HG03439 (cell line): Measurements from ENCODE around the gene MYH16.
"Not testable (repeated sequence)": the region's sequence is repeated elsewhere in the genome, so short reads cannot be mapped to it uniquely, and the experiment has no call there.

Source experiments
- ATAC-seq: cut with Tn5 transposase; IDR thresholded peaks from one replicate; pipeline ENCODE4 v1.9.1; 2021; ENCODE audit warnings: mild to moderate bottlenecking, moderate library complexity; ENCODE audit not compliant: unreplicated experiment

MYH16 gene

GRCh38 chr7:99272476-99273045 lies at the start of gene MYH16:
MYH16 (plus strand) TSS chr7:99272839.
- no peak for ATAC-seq

- not testable (repeated sequence) for ATAC-seq
Measured at GRCh38 chr7:99224263-99224898, 48.3 kb upstream of the MYH16 start.

GRCh38 chr7:99224899-99225265 lies 47.8 kb upstream of the MYH16 start:
- no peak for ATAC-seq

GRCh38 chr7:99229234-99229633 lies 43.4 kb upstream of the MYH16 start:
- ATAC-seq: no peak

- ATAC-seq: no peak
Measured at GRCh38 chr7:99232082-99232770, 40.4 kb upstream of the MYH16 start.

- ATAC-seq: not testable (repeated sequence)
Measured at GRCh38 chr7:99232955-99233354, 39.7 kb upstream of the MYH16 start.

- no peak for ATAC-seq
Measured at GRCh38 chr7:99234185-99234584, 38.5 kb upstream of the MYH16 start.

- no peak for ATAC-seq
Measured at GRCh38 chr7:99235925-99236324, 36.7 kb upstream of the MYH16 start.

- ATAC-seq: not testable (repeated sequence)
Measured at GRCh38 chr7:99237876-99238275, 34.8 kb upstream of the MYH16 start.

- ATAC-seq: no peak
Measured at GRCh38 chr7:99238558-99239341, 33.9 kb upstream of the MYH16 start.

GRCh38 chr7:99242682-99243081 lies 30.0 kb upstream of the MYH16 start:
- ATAC-seq: no peak

- ATAC-seq: no peak
Measured at GRCh38 chr7:99243751-99244337, 28.8 kb upstream of the MYH16 start.

GRCh38 chr7:99244939-99245338 lies 27.7 kb upstream of the MYH16 start:
- ATAC-seq: no peak

GRCh38 chr7:99248391-99249095 lies 24.1 kb upstream of the MYH16 start:
- no peak for ATAC-seq

GRCh38 chr7:99249985-99250575 lies 22.6 kb upstream of the MYH16 start:
- ATAC-seq: no peak

- no peak for ATAC-seq
Measured at GRCh38 chr7:99252166-99252895, 20.3 kb upstream of the MYH16 start.

- no peak for ATAC-seq
Measured at GRCh38 chr7:99253369-99253768, 19.3 kb upstream of the MYH16 start.

- ATAC-seq: no peak
Measured at GRCh38 chr7:99254390-99254789, 18.2 kb upstream of the MYH16 start.

- ATAC-seq: no peak
Measured at GRCh38 chr7:99255463-99255862, 17.2 kb upstream of the MYH16 start.

GRCh38 chr7:99257065-99257464 lies 15.6 kb upstream of the MYH16 start:
- ATAC-seq: no peak
